ENCODE data around the gene TGFBR3L.

GRCh38 chr19:7926727-7927604, 12.3 kb downstream of the TGFBR3L start:
- TF ChIP-seq, protein P1, sequence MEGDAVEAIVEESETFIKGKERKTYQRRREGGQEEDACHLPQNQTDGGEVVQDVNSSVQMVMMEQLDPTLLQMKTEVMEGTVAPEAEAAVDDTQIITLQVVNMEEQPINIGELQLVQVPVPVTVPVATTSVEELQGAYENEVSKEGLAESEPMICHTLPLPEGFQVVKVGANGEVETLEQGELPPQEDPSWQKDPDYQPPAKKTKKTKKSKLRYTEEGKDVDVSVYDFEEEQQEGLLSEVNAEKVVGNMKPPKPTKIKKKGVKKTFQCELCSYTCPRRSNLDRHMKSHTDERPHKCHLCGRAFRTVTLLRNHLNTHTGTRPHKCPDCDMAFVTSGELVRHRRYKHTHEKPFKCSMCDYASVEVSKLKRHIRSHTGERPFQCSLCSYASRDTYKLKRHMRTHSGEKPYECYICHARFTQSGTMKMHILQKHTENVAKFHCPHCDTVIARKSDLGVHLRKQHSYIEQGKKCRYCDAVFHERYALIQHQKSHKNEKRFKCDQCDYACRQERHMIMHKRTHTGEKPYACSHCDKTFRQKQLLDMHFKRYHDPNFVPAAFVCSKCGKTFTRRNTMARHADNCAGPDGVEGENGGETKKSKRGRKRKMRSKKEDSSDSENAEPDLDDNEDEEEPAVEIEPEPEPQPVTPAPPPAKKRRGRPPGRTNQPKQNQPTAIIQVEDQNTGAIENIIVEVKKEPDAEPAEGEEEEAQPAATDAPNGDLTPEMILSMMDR (IDR thresholded peaks at IDR 0.05; ENCODE audit: insufficient read depth, low read depth, low read length): no peak
- no peak for TF ChIP-seq EZH2 (IDR thresholded peaks at IDR 0.05; ENCODE audit: insufficient read depth, low read length)

All from astrocyte (in vitro differentiated cells and primary cell).